ENCODE data around the gene CNN1. TPM values are rescaled to one million over a fixed set of nuclear protein-coding genes. Genes with fewer than 3 reads are reported as not detected.

CNN1 gene
- total and polyA plus RNA-seq, 2 of the 13 experiments (the other 11 are each of a cell fraction or from before 2014, with no cell fraction given): 0.70 to 1.1 TPM

GRCh38 chr19:11597202-11598102, 58.8 kb downstream of the CNN1 start, which contains the start of gene ZNF627:
Gene ZNF627 (plus strand): TSS chr19:11597483. CDS start chr19:11597628, 145 bp downstream.
- peak; percentile 96 for DNase-seq (ENCODE audit: low spot score)
- FAIRE-seq: peak; percentile 94
- Histone ChIP-seq H3K9me3 (ENCODE audit: low read length) (no peaks in the 10 kb centered on the region), H3K4me2 (ENCODE audit: low read depth, low read length) (peak within 1 kb of the TSS; percentile 74), H3K9ac (ENCODE audit: insufficient read depth, low read depth, low read length) (peak within 1 kb of the TSS; percentile 92), H3K27me3 (ENCODE audit: control insufficient read depth in 1 of 2, insufficient read depth in 2 of 2, low read length in 2 of 2) (no peaks in the 10 kb centered on the region), H3K4me1 (ENCODE audit: insufficient read depth, low read length) (peaks cover 50% of the 10 kb centered on the region), H4K20me1 (ENCODE audit: insufficient read depth, low read length) (no peaks in the 10 kb centered on the region), H3K27ac (ENCODE audit: extremely low read length, insufficient read depth, low read length) (peak within 1 kb of the TSS; percentile 85), H3K4me3 (replicated peaks in 1 of 3; ENCODE audit: insufficient read depth in 1 of 3, low read depth in 2 of 3, low read length in 3 of 3) (peak within 1 kb of the TSS; percentile 86 to 89 (median 86)), H3K79me2 (ENCODE audit: insufficient read depth, low read length) (peaks cover 33% of the 10 kb centered on the region), H3K36me3 (replicated peaks in 1 of 2; ENCODE audit: control insufficient read depth in 1 of 2, insufficient read depth in 2 of 2, low read length in 2 of 2) (no peaks in the 10 kb centered on the region), H2AFZ (ENCODE audit: low read length) (no peak within 1 kb of the TSS)
- in situ Hi-C loops (cut with HindIII; ENCODE audit: extremely low pct_ligation_motif_present, low pct_unique_long_range_greater_than_20kb) (no loop called here), intact Hi-C loops (cut with micrococcal nuclease; ENCODE audit: unreplicated experiment) (no loop called here)
- peak; percentile 99 for ATAC-seq
- WGBS (ENCODE audit: low lambda C conversion rate): 1% methylated on average over 18 of the region's 67 CpGs
- CTCF ChIA-PET (ENCODE audit: low intra/inter-chr PET ratio, low total read pairs): no interaction called here
- POLR2A ChIA-PET: interaction anchor here (0.7 to 1.2 kb wide), 12 partner anchors 10 to 223 kb away, joined by 3 to 9 read pairs (median 3); partner anchors contain the start of genes ELOF1, EPOR and SWSAP1
- no TSS peak for BruUV-seq (replicated peaks)
- peak; percentile 52; the same call in 1 of the 2 replicates for TF ChIP-seq ZBTB38 (CRISPR knock-in tag; IDR thresholded peaks at IDR 0.05)
- TF ChIP-seq RFXAP (CRISPR knock-in tag; IDR thresholded peaks at IDR 0.05; ENCODE audit: borderline replicate concordance): peak; percentile 41; the same call in 1 of the 2 replicates
- peak; percentile 65 for TF ChIP-seq ESRRA (CRISPR knock-in tag; IDR thresholded peaks at IDR 0.05; ENCODE audit: low read depth)
- TF ChIP-seq RXRB (CRISPR knock-in tag; IDR thresholded peaks at IDR 0.05; ENCODE audit: borderline replicate concordance): peak; percentile 39; the same call in 1 of the 2 replicates
- 0 out of 2 replicates have a peak, but pooled peaks have one; percentile 22 for TF ChIP-seq ETS1 (CRISPR knock-in tag; IDR thresholded peaks at IDR 0.05)
- peak; percentile 69; the same call in 1 of the 2 replicates for TF ChIP-seq ZBTB8A (CRISPR knock-in tag; IDR thresholded peaks at IDR 0.05; ENCODE audit: borderline replicate concordance, low read depth)
- TF ChIP-seq ZNF431 (CRISPR knock-in tag; IDR thresholded peaks at IDR 0.05; ENCODE audit: borderline replicate concordance, low read depth): peak; percentile 84; the same call in 1 of the 2 replicates
- no peak for TF ChIP-seq ZNF234 (CRISPR knock-in tag; conservative IDR thresholded peaks at IDR 0.05)
- peak; percentile 85 for TF ChIP-seq TBX2 (CRISPR knock-in tag; IDR thresholded peaks at IDR 0.05; ENCODE audit: borderline replicate concordance)
- TF ChIP-seq ETV5 (CRISPR knock-in tag; IDR thresholded peaks at IDR 0.05; ENCODE audit: borderline replicate concordance): peak; percentile 19; the same call in 1 of the 2 replicates
- TF ChIP-seq ZNF333 (CRISPR knock-in tag; IDR thresholded peaks at IDR 0.05; ENCODE audit: borderline replicate concordance): no peak
- peak; percentile 92; the same call in 1 of the 2 replicates for TF ChIP-seq ATF7-NPFF (CRISPR knock-in tag; IDR thresholded peaks at IDR 0.05; ENCODE audit: low read depth)
- TF ChIP-seq PRPF4 (IDR thresholded peaks at IDR 0.05; ENCODE audit: low read depth, low read length, poor library complexity, severe bottlenecking): no peak
- TF ChIP-seq CCDC6 (CRISPR knock-in tag; IDR thresholded peaks at IDR 0.05): peak; percentile 87; the same call in 1 of the 2 replicates
- TF ChIP-seq SP140L (CRISPR knock-in tag; IDR thresholded peaks at IDR 0.05; ENCODE audit: borderline replicate concordance): no peak
- TF ChIP-seq ERF (CRISPR knock-in tag; IDR thresholded peaks at IDR 0.05): peak; percentile 46; the same call in 1 of the 2 replicates
- TF ChIP-seq CREB1 (IDR thresholded peaks at IDR 0.05): peak; percentile 92
- TF ChIP-seq CREB1 (CRISPR knock-in tag; IDR thresholded peaks at IDR 0.05): peak; percentile 91
- no peak for TF ChIP-seq IKZF1 (IDR thresholded peaks at IDR 0.05)
- TF ChIP-seq GMEB1 (CRISPR knock-in tag; IDR thresholded peaks at IDR 0.05; ENCODE audit: borderline replicate concordance): peak; percentile 73; the same call in 1 of the 2 replicates
- TF ChIP-seq MXD1 (CRISPR knock-in tag; IDR thresholded peaks at IDR 0.05): no peak

Measured in HepG2 (cell line).